AG04450 (cell line): ENCODE data around the gene TSC1. TPM values are rescaled to one million over a fixed set of nuclear protein-coding genes. Genes with fewer than 3 reads are reported as not detected.

Experiments used
- CTCF ChIA-PET: fragments of 300-600, 350-600 bp; formaldehyde crosslinking; extraction: SDS; loops from one replicate; lab custom pipeline; 2022; ENCODE audit warnings: antibody characterized with exemption, inconsistent platforms; lab: Charles Lee
- POLR2A ChIA-PET: fragments of 350-600 bp; formaldehyde crosslinking; extraction: SDS; loops from one replicate; lab custom pipeline; 2021; ENCODE audit warnings: antibody characterized with exemption, inconsistent platforms; lab: Yijun Ruan, JAX
- DNase-seq: peaks from one replicate; pipeline ENCODE4 v3.0.0-alpha.2; 2011; ENCODE audit warnings: low read depth, low spot score
- H3K27ac ChIP-seq: one replicate; pipeline ENCODE4 v1.5.1; 2012; ENCODE audit warnings: low read depth, low read length, control low read depth
- H3K27me3 ChIP-seq: one replicate; pipeline ENCODE4 v1.6.0; 2012; ENCODE audit warnings: low read length; ENCODE audit not compliant: control insufficient read depth, insufficient read depth
- H3K4me3 ChIP-seq: 2 replicates; pipeline ENCODE4 v1.5.1; 2011; ENCODE audit warnings: mild to moderate bottlenecking, low read depth, low read length, control low read depth
- H3K9me3 ChIP-seq: 2 replicates; pipeline ENCODE4 v1.5.1; 2012; ENCODE audit warnings: low read length; ENCODE audit not compliant: control insufficient read depth, insufficient read depth
- CTCF ChIP-seq: IDR thresholded peaks from 2 replicates; pipeline ENCODE4 v1.5.1; 2011; ENCODE audit warnings: low read depth, low read length, control low read depth, inconsistent platforms
- polyA plus RNA-seq: library from polyadenylated mRNA; depleted of rRNA; stranded (reverse); fragments of >200 nt; gene quantifications from 2 replicates; pipeline ENCODE4 v1.2.3, GENCODE V29; 2011

TSC1 gene
- polyA plus RNA-seq, 1 experiment = 87.1 TPM

DNA sequence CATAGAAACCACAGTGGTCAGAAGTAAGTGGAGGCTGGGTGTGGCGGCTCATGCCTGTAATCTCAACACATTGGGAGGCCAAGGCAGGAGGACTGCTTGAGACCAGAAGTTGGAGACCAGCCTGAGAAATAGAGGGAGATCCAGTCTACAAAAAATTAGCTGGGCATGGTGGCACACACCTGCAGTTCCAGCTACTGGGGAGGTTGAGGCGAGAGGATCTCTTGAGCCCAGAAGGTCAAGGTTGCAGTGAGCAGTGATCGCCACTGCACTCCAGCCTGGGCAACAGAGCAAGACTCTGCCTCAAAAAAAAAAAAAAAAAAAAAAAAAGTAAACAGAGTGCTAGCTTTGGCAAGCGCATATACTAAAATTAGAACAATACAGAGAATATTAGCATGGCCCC, 90.9 kb downstream of the TSC1 start:
- DNase-seq = no peak
- ChIA-PET CTCF (interaction anchor here (1.0 kb wide), 1 partner anchor 48 kb away, joined by 3 read pairs; no protein-coding TSS in a partner anchor), POLR2A (interaction anchor here (0.7 kb wide), 1 partner anchor 39 kb away, joined by 4 read pairs; no protein-coding TSS in a partner anchor)
- Histone ChIP-seq H3K9me3 (no peaks in the 10 kb centered on the region; the same call in 1 of the 2 replicates), H3K4me3 (no peak overlapping the region), H3K27ac (no peak overlapping the region), H3K27me3 (peaks cover 25% of the 10 kb centered on the region)
- TF ChIP-seq CTCF = no peak

DNA sequence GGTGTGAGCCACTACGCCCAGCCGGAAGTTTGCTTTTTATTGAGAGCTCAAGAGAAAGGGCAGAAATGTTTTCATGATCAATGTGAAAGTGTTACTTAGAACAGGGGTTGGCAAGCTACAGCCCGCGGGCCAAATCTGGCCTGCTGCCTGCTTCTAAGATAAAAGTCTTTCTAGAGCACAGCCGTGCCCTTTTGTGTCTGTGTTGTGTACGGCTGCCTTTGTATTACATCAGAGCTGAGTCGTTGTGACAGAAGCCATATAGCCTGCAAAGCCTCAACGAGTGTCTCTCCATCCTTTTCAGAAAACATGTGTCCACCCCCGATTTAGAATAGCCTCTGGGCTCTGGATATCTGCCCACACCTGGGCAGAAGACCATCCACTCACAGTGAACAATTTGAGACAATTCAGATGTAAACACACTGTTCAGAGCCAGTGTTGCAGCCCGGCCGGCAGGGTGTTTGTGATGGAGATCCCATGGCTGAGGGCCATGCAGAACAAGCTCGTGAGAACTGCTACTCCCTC, 95.2 kb downstream of the TSC1 start:
- H3K27ac ChIP-seq = no peak overlapping the region
- H3K4me3 ChIP-seq = no peak overlapping the region
- POLR2A ChIA-PET = no interaction called here
- no peak for TF ChIP-seq CTCF
- DNase-seq = no peak
- no peaks in the 10 kb centered on the region for H3K9me3 ChIP-seq
- CTCF ChIA-PET = interaction anchor here (1.0 to 1.1 kb wide), 2 partner anchors 53 to 56 kb away, joined by 3 read pairs; no protein-coding TSS in a partner anchor
- peaks cover 16% of the 10 kb centered on the region for H3K27me3 ChIP-seq

GRCh38 chr9:132846918-132847515, 97.4 kb downstream of the TSC1 start:
- Histone ChIP-seq H3K27ac (no peak overlapping the region), H3K4me3 (no peak overlapping the region), H3K9me3 (no peaks in the 10 kb centered on the region), H3K27me3 (peaks cover 14% of the 10 kb centered on the region)
- no peak for TF ChIP-seq CTCF
- ChIA-PET POLR2A (no interaction called here), CTCF (no interaction called here)
- no peak for DNase-seq

- H3K27me3 ChIP-seq = peaks cover 12% of the 10 kb centered on the region
- no peak overlapping the region for H3K27ac ChIP-seq
- DNase-seq = no peak
- H3K9me3 ChIP-seq = no peaks in the 10 kb centered on the region
- TF ChIP-seq CTCF = no peak
- CTCF ChIA-PET = interaction anchor here (1.5 kb wide), 1 partner anchor 11 kb away, joined by 6 read pairs; no protein-coding TSS in a partner anchor
- POLR2A ChIA-PET = no interaction called here
- no peak overlapping the region for H3K4me3 ChIP-seq
Observed at GRCh38 chr9:132846109-132846917, 98.1 kb downstream of the TSC1 start.
